ENCODE results near the gene SMARCA2. TPM values are rescaled to one million over a fixed set of nuclear protein-coding genes. Genes with fewer than 3 reads are reported as not detected.

SMARCA2 gene
- total RNA-seq, 1 experiment from 2014 or later = 77.6 TPM

DNA sequence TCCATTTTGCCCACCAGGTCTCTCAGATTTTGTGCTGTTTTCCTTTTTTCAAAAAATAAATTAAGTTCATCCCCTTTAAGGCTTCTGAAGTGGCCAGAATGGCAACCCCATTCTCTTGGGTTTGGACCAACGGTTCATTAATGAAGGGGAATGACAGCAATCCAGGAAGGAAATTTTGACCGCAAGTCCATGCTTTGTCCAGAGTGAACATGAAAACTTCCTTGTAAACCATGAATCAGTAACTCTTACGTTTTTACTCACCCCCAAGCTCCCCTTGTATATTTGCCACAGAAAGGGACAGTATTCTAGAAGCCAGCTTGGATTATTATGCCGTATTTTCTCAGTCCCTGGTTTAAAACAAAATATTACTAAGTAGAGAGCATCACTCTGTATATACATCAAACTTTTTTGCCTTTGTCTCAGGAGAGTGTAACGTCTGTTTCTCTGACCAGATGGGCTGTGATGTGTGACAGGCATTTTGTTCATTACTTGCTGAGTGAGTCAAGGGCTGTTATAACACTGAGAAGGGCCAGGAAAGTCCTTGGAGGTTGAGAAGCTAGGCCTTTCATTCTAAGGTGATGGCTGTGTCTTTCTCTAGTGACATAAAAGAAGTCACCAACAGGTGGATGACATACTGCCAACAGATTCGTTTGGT, 148.2 kb downstream of the SMARCA2 start:
- H3K9me3 Mint-ChIP-seq (ENCODE audit: unreplicated experiment) = no peaks in the 10 kb centered on the region
- no peak for DNase-seq (ENCODE audit: unreplicated experiment)
- ChIA-PET POLR2A (no interaction called here), CTCF (no interaction called here)
- no peaks in the 10 kb centered on the region for H3K27me3 Mint-ChIP-seq (ENCODE audit: insufficient read depth, unreplicated experiment)
- no peak overlapping the region for H3K27ac Mint-ChIP-seq (ENCODE audit: low read depth, unreplicated experiment)
- TF ChIP-seq, protein P1, sequence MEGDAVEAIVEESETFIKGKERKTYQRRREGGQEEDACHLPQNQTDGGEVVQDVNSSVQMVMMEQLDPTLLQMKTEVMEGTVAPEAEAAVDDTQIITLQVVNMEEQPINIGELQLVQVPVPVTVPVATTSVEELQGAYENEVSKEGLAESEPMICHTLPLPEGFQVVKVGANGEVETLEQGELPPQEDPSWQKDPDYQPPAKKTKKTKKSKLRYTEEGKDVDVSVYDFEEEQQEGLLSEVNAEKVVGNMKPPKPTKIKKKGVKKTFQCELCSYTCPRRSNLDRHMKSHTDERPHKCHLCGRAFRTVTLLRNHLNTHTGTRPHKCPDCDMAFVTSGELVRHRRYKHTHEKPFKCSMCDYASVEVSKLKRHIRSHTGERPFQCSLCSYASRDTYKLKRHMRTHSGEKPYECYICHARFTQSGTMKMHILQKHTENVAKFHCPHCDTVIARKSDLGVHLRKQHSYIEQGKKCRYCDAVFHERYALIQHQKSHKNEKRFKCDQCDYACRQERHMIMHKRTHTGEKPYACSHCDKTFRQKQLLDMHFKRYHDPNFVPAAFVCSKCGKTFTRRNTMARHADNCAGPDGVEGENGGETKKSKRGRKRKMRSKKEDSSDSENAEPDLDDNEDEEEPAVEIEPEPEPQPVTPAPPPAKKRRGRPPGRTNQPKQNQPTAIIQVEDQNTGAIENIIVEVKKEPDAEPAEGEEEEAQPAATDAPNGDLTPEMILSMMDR (IDR thresholded peaks at IDR 0.05; ENCODE audit: unreplicated experiment) = no peak
- H3K4me3 Mint-ChIP-seq (ENCODE audit: unreplicated experiment) = no peak overlapping the region
- H3K36me3 Mint-ChIP-seq (ENCODE audit: insufficient read depth, unreplicated experiment) = peaks cover 34% of the 10 kb centered on the region
- intact Hi-C loops (cut with micrococcal nuclease) = no loop called here
- no TSS peak for BruUV-seq (replicated peaks)
- peaks cover 8% of the 10 kb centered on the region for H3K4me1 Mint-ChIP-seq (ENCODE audit: insufficient read depth, unreplicated experiment)

DNA sequence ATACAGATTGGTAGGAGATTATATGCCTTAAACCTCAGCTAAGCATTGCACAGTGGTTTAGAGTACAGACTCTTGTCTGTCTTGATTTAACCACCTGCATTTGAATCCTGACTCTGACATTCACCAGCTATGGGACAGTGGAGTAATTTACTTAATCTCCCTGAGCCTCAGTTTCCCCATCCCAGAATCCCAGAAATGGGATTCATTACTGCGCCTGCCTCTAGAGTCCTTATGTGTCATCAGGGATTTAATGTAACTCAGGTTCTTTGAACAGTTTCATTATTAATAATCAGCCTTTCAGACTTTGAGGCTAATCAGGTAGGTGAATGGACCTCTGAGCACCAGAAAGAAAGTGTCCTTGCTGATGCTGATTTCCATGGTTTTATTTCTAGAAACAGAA, 149.1 kb downstream of the SMARCA2 start:
- peaks cover 36% of the 10 kb centered on the region for H3K36me3 Mint-ChIP-seq (ENCODE audit: insufficient read depth, unreplicated experiment)
- intact Hi-C loops (cut with micrococcal nuclease) = no loop called here
- no peaks in the 10 kb centered on the region for H3K27me3 Mint-ChIP-seq (ENCODE audit: insufficient read depth, unreplicated experiment)
- POLR2A ChIA-PET = no interaction called here
- DNase-seq (ENCODE audit: unreplicated experiment) = no peak
- no TSS peak for BruUV-seq (replicated peaks)
- CTCF ChIA-PET = no interaction called here
- no peak overlapping the region for H3K27ac Mint-ChIP-seq (ENCODE audit: low read depth, unreplicated experiment)
- peaks cover 8% of the 10 kb centered on the region for H3K4me1 Mint-ChIP-seq (ENCODE audit: insufficient read depth, unreplicated experiment)
- TF ChIP-seq, protein P1 (IDR thresholded peaks at IDR 0.05; ENCODE audit: unreplicated experiment) = no peak
- H3K4me3 Mint-ChIP-seq (ENCODE audit: unreplicated experiment) = no peak overlapping the region
- no peaks in the 10 kb centered on the region for H3K9me3 Mint-ChIP-seq (ENCODE audit: unreplicated experiment)

DNA sequence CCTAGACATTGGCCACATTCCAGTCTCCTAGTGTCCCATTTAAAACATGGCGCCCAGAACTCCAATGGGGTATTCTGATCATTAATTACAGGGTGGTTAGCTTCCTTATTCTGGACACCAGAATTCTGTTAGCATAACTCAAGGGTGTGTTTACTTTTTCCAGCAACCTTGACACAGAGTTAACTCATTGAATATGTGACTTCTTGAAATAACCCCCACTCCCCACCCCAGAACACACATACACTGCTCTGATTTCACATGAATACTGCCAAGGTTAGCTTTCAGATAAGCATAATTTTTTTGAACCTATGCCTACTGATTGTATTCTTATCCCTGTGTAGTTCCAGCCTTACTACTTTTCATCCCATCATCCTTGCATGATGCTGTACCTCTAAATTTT, 151.1 kb downstream of the SMARCA2 start:
- BruUV-seq (replicated peaks) = no TSS peak
- no peak overlapping the region for H3K27ac Mint-ChIP-seq (ENCODE audit: low read depth, unreplicated experiment)
- CTCF ChIA-PET = interaction anchor here (0.7 to 1.6 kb wide), 2 partner anchors 34 to 153 kb away, joined by 4 to 7 read pairs; no protein-coding TSS in a partner anchor

DNA sequence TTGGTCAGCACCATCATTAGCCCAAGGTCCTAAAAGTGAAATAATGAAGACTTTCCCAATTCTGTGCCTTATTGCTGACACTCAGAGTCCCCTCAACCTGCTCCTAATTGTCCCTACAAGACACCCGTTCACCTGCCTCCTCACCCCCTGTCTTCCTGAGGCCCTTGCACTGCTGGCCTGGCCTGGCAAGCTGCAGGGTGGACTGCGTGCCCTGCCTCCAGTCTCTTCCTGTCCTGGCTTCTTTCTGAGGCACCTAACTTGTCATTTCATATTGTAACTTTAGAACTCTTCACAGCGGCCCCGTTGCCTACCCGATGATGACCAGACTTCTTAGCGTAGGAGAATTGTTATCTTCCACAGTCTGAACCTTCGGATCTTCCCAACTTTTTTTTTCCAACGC, 153.9 kb downstream of the SMARCA2 start:
- TF ChIP-seq, protein P1 (IDR thresholded peaks at IDR 0.05; ENCODE audit: unreplicated experiment) = no peak
- intact Hi-C loops (cut with micrococcal nuclease) = no loop called here
- ChIA-PET CTCF (interaction anchor here (0.6 to 0.9 kb wide), 3 partner anchors 8 to 59 kb away, joined by 4 read pairs; no protein-coding TSS in a partner anchor), POLR2A (no interaction called here)
- no peak overlapping the region for H3K27ac Mint-ChIP-seq (ENCODE audit: low read depth, unreplicated experiment)
- H3K4me3 Mint-ChIP-seq (ENCODE audit: unreplicated experiment) = no peak overlapping the region
- peaks cover 28% of the 10 kb centered on the region for H3K36me3 Mint-ChIP-seq (ENCODE audit: insufficient read depth, unreplicated experiment)
- H3K27me3 Mint-ChIP-seq (ENCODE audit: insufficient read depth, unreplicated experiment) = no peaks in the 10 kb centered on the region
- no TSS peak for BruUV-seq (replicated peaks)
- H3K9me3 Mint-ChIP-seq (ENCODE audit: unreplicated experiment) = peaks cover 8% of the 10 kb centered on the region
- no peaks in the 10 kb centered on the region for H3K4me1 Mint-ChIP-seq (ENCODE audit: insufficient read depth, unreplicated experiment)
- no peak for DNase-seq (ENCODE audit: unreplicated experiment)

More for the DNA sequence above, 151.1 kb downstream of the SMARCA2 start:
- no peak for DNase-seq (ENCODE audit: unreplicated experiment)
- intact Hi-C loops (cut with micrococcal nuclease) = no loop called here
- Mint-ChIP-seq H3K4me1 (ENCODE audit: insufficient read depth, unreplicated experiment) (no peaks in the 10 kb centered on the region), H3K27me3 (ENCODE audit: insufficient read depth, unreplicated experiment) (no peaks in the 10 kb centered on the region), H3K9me3 (ENCODE audit: unreplicated experiment) (no peaks in the 10 kb centered on the region), H3K4me3 (ENCODE audit: unreplicated experiment) (no peak overlapping the region), H3K36me3 (ENCODE audit: insufficient read depth, unreplicated experiment) (peaks cover 43% of the 10 kb centered on the region)
- POLR2A ChIA-PET = interaction anchor here (0.6 to 1.8 kb wide), 3 partner anchors 8 to 15 kb away, joined by 3 to 4 read pairs (median 3); no protein-coding TSS in a partner anchor
- TF ChIP-seq, protein P1 (IDR thresholded peaks at IDR 0.05; ENCODE audit: unreplicated experiment) = no peak

Measured in MCF 10A (cell line).